Heart left ventricle (tissue), 13 donors: ENCODE results near the gene EID1.

ENCODE experiments used
- CTCF ChIP-seq, 12 donors: fragments of 200-600 bp; sonication (generic) in 4 of 12; IDR thresholded peaks; one replicate each; pipeline versions ENCODE4 v1.5.0 to v1.8.0; 2018 to 2022; ENCODE audit warnings: antibody characterized with exemption in 12 of 12, mild to moderate bottlenecking in 5 of 12
- POLR2A ChIP-seq, 2 donors: fragments of 450-650 bp; IDR thresholded peaks; one replicate each; pipeline ENCODE4 v1.6.1; 2017; ENCODE audit warnings: antibody characterized with exemption in 2 of 2, mild to moderate bottlenecking in 2 of 2, moderate library complexity in 2 of 2
- donor health status: ischemic (EF 13 %, LVEDD 7.1; RV severe dilation, severe dysfunction).
- donor health status: DM: no; HTN: yes; CAD: no.
- donor health status: DM: no; HTN: no; CAD: no.
- donor health status: ischemic (EF 25% LVEDD 6.9; RV normal size, moderate dysfunction).
- donor health status: ischemic (EF 25% LVEDD 5.7; RV mildly dilated, moderate dysfunction).
- donor health status: ischemic (EF 35%, LVEDD 5.7; RV mildly dilated, moderate dysfunction).
- donor health status: nonischemic (EF 11% LVEDD 7.7; RV severe dilation, severe dysfunction).
- donor health status: DM: yes; HTN: yes; CAD: no.
- donor health status: PGD.
- donor health status: ischemic (EF 29% LVEDD 5.4; RV normal size, mild dysfunction).
- donor health status: nonischemic (EF 23%, LVEDD 6.1; RV moderate dilation, normal function).

- no peak for TF ChIP-seq CTCF (IDR thresholded peaks at IDR 0.05)
- TF ChIP-seq POLR2A (IDR thresholded peaks at IDR 0.05) = no peak
These were observed 49.5 kb upstream of the EID1 start for GRCh38 chr15:48828471-48828870.
